Measurements from ENCODE around the gene HBE1. TPM values are rescaled to one million over a fixed set of nuclear protein-coding genes. Genes with fewer than 3 reads are reported as not detected.

HBE1 gene
- total RNA-seq, 1 experiment from 2014 or later, result not detected

GRCh38 chr11:5224538-5225479 is 44.9 kb downstream of the HBE1 start:
- no peak overlapping the region for H3K27ac ChIP-seq (ENCODE audit: insufficient read length, low read depth, low read length)

More at GRCh38 chr11:5224538-5225479, 44.9 kb downstream of the HBE1 start:
- Histone ChIP-seq H3K23ac (ENCODE audit: insufficient read length, low read depth, low read length) (no peak overlapping the region), H3K9me3 (ENCODE audit: control insufficient read depth, low read depth, low read length) (no peaks in the 10 kb centered on the region), H2AFZ (ENCODE audit: low read length) (no peak overlapping the region), H2BK12ac (ENCODE audit: insufficient read length, low read depth, low read length) (no peak overlapping the region), H3K4me1 (ENCODE audit: insufficient read depth, low read length) (no peaks in the 10 kb centered on the region), H3K9ac (ENCODE audit: extremely low read depth, insufficient read length, low read length) (no peak overlapping the region), H4K8ac (replicated peaks; ENCODE audit: insufficient read length, low read depth, low read length) (no peak overlapping the region), H3T11ph (ENCODE audit: low read length) (no peak overlapping the region), H4K5ac (ENCODE audit: insufficient read length, low read depth, low read length) (no peak overlapping the region), H2BK20ac (ENCODE audit: low read depth, low read length, poor library complexity, severe bottlenecking) (no peak overlapping the region), H2BK15ac (ENCODE audit: low read depth, low read length) (no peak overlapping the region), H4K91ac (ENCODE audit: insufficient read length, low read depth, low read length) (no peak overlapping the region), H2BK5ac (ENCODE audit: insufficient read length, low read length) (no peak overlapping the region), H3K18ac (ENCODE audit: insufficient read length, low read depth, low read length) (no peak overlapping the region), H4K20me1 (ENCODE audit: control insufficient read depth, insufficient read depth, insufficient read length) (no peaks in the 10 kb centered on the region), H3K79me1 (ENCODE audit: insufficient read depth, low read depth, low read length, poor library complexity, severe bottlenecking) (no peaks in the 10 kb centered on the region), H3K23me2 (ENCODE audit: insufficient read length, low read depth, low read length, poor library complexity, severe bottlenecking) (no peaks in the 10 kb centered on the region), H3K14ac (ENCODE audit: insufficient read depth, low read length) (no peak overlapping the region), H2AK5ac (ENCODE audit: insufficient read length, low read length) (no peak overlapping the region), H2BK120ac (ENCODE audit: low read depth, low read length, poor library complexity, severe bottlenecking) (no peak overlapping the region), H3K56ac (ENCODE audit: insufficient read length, low read depth, low read length) (no peak overlapping the region), H3K27me3 (ENCODE audit: insufficient read depth, low read length) (no peaks in the 10 kb centered on the region), H3K4me2 (ENCODE audit: insufficient read depth, insufficient read length, low read length) (no peak overlapping the region), H3K79me2 (ENCODE audit: insufficient read depth, low read length) (no peaks in the 10 kb centered on the region), H3K4ac (ENCODE audit: low read depth, low read length) (no peak overlapping the region)
- no peak for DNase-seq
- H3K4me1 Mint-ChIP-seq, result no peaks in the 10 kb centered on the region
- H3K9me3 Mint-ChIP-seq, result peaks cover 20 to 24% of the 10 kb centered on the region in 2 experiments
- no peak for TF ChIP-seq CTCF (conservative IDR thresholded peaks at IDR 0.05)
- H3K27me3 Mint-ChIP-seq (ENCODE audit: low read depth), result no peaks in the 10 kb centered on the region
- no CpG with 5 or more reads among the region's 6 CpGs for WGBS (ENCODE audit: extremely low coverage, insufficient read length, low lambda C conversion rate)
- H3K4me3 Mint-ChIP-seq, result no peak overlapping the region
- H3K36me3 Mint-ChIP-seq (ENCODE audit: insufficient read depth in 1 of 3, low read depth in 3 of 3), result peaks cover 3 to 18% (median 16%) of the 10 kb centered on the region in 3 experiments; a peak in 6 of 7 replicates
- H3K27ac Mint-ChIP-seq, result peak overlapping the region in 1 of 3 experiments; percentile 53; a peak in 1 of 7 replicates

All from H9 (cell line).